Loucy (cell line): ENCODE results near the gene SLC44A1.

Experiments used
- EZH2phosphoT487 ChIP-seq: fragments of 200-600 bp; IDR thresholded peaks from 2 replicates; pipeline ENCODE4 v1.6.1; 2018; ENCODE audit warnings: antibody characterized with exemption, mild to moderate bottlenecking, moderate library complexity, borderline replicate concordance
- TF ChIP-seq, protein P1 (sequence below): fragments of 200-600 bp; sonication (generic); conservative IDR thresholded peaks from 2 replicates; pipeline ENCODE4 v1.5.1; 2014; ENCODE audit warnings: mild to moderate bottlenecking, antibody characterized with exemption, low read length

DNA sequence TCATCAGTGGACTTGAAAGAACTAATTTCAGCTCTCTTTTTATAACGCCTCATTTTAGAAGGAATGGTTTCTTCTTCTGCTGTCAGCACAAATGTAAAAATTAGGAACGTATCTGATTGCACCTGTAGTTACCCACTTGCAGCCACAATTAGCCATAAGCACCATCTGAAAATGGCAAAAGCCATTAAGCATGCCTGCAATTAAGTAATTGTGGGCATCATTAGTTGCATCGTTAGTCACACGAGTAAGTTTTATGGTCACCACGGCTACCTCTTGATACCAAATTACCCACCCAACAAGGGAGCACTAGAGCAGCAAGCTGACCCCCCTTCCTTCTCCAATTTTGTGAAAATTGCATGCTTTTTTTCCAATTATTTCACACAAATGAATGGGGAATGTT, 25.8 kb upstream of the SLC44A1 start:
- TF ChIP-seq, protein P1, sequence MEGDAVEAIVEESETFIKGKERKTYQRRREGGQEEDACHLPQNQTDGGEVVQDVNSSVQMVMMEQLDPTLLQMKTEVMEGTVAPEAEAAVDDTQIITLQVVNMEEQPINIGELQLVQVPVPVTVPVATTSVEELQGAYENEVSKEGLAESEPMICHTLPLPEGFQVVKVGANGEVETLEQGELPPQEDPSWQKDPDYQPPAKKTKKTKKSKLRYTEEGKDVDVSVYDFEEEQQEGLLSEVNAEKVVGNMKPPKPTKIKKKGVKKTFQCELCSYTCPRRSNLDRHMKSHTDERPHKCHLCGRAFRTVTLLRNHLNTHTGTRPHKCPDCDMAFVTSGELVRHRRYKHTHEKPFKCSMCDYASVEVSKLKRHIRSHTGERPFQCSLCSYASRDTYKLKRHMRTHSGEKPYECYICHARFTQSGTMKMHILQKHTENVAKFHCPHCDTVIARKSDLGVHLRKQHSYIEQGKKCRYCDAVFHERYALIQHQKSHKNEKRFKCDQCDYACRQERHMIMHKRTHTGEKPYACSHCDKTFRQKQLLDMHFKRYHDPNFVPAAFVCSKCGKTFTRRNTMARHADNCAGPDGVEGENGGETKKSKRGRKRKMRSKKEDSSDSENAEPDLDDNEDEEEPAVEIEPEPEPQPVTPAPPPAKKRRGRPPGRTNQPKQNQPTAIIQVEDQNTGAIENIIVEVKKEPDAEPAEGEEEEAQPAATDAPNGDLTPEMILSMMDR: no peak
- no peak for TF ChIP-seq EZH2phosphoT487
